GM21786 (cell line): ENCODE results near the gene SLC13A4.
"Not testable (repeated sequence)": the region's sequence is repeated elsewhere in the genome, so short reads cannot be mapped to it uniquely, and the experiment has no call there.

Source experiments
- ATAC-seq: cut with Tn5 transposase; IDR thresholded peaks from one replicate; pipeline ENCODE4 v1.9.1; 2021; ENCODE audit not compliant: unreplicated experiment

Gene SLC13A4

DNA sequence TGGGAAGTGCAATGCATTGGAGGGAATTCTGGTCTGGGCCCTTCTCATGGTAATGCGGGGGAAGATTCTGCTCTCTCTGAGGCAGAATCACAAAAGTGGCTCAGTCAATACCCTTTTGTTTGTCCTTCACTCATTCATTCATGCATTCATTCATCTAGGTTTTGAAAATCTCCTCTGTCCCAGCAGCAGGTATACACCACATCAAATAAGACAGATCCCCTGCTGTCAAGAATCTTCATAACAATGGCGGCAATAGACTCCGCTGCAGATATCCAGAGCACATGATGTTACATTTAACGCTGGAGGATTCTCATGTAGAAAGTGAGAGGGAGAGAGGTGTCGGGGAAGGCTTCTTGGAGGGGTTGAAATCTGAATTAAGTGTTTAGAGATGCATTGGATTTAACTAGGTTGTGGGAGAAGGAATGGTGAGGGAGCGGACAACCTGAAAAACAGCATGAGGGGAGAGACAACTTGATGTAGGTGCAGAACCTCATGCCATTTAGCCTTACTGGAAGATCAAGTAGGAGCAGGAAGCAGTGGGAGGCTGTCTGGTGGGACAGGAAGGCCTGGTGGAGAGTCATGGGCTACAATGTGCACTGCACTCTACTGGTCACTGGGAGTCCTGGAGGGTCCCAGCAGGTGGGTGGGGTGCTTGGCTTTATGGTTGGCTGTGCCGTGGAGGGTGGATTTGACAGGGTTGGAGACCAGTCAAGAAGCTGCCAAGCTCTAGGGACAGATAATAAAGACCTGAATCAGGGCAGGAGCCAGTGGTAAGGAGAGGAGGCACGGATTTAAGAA is 25.8 kb upstream of the SLC13A4 start:
- no peak for ATAC-seq

GRCh38 chr7:135748770-135749169 is 20.8 kb upstream of the SLC13A4 start, which contains the start of gene FAM180A:
FAM180A (minus strand) TSS chr7:135748813; CDS start chr7:135748580, 233 bp downstream.
- no peak for ATAC-seq

- no peak for ATAC-seq
Observed at GRCh38 chr7:135747366-135747765, 19.4 kb upstream of the SLC13A4 start.

GRCh38 chr7:135745703-135746312 is 17.8 kb upstream of the SLC13A4 start:
- no peak for ATAC-seq

DNA sequence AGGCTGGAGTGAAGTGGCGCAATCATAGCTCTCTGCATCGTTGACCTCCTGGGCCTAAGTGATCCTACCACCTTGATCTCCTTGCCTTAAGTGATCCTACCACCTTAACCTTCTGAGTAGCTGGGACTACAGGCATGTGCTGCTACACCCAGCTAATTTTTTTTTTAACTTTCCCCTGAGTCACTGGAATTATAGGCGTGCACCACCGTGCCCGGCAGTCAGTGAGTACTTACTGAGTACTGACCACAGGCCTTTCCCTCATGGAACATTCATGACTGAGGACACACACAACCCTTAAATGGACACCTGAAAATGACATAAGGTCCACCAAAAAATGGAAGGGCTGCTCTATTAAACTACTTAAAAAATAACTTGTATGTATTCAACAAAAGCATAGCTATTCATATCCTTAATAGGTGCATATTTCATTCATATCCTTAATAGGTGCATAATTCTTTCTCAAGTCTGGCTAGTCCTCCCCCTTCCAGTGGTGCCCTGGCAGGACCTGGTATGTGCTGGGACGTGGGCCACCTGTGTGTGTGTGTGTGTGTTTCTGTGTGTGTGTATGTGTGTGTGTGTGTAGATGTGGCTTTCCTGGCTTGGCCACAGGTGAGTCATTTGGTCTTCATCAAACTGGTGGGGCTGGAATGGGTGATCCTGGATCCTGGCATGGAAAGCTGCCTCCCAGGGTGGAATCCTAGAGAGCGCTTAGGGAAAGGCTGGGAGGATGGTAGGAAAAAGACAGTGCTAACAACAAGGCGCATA is 17.1 kb upstream of the SLC13A4 start:
- ATAC-seq = no peak

GRCh38 chr7:135743907-135744731 is 16.1 kb upstream of the SLC13A4 start:
- ATAC-seq = no peak

DNA sequence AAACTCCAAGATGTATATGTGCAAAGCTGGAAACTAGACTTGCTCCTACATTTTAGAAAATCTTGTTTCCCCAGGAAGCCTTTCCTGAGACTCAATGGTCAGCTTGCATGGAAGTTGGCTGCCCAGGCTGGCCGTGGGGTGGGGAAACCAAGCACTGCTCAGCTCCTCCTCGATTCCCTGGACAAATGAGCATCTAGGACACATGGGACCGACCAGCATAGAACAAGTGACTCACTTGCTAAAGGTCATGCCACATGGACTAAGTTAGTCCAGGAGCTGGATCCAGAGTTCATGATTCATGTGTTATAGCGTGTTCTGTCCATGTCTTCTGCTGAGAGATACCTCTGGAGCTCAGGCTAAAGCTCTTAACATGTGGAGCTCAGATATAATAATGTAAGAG is 14.4 kb upstream of the SLC13A4 start:
- ATAC-seq = no peak

GRCh38 chr7:135741905-135742304 is 13.9 kb upstream of the SLC13A4 start:
- no peak for ATAC-seq

- ATAC-seq = no peak
Observed at GRCh38 chr7:135740889-135741288, 12.9 kb upstream of the SLC13A4 start.

- not testable (repeated sequence) for ATAC-seq
Observed at GRCh38 chr7:135737306-135737647, 9.3 kb upstream of the SLC13A4 start.

DNA sequence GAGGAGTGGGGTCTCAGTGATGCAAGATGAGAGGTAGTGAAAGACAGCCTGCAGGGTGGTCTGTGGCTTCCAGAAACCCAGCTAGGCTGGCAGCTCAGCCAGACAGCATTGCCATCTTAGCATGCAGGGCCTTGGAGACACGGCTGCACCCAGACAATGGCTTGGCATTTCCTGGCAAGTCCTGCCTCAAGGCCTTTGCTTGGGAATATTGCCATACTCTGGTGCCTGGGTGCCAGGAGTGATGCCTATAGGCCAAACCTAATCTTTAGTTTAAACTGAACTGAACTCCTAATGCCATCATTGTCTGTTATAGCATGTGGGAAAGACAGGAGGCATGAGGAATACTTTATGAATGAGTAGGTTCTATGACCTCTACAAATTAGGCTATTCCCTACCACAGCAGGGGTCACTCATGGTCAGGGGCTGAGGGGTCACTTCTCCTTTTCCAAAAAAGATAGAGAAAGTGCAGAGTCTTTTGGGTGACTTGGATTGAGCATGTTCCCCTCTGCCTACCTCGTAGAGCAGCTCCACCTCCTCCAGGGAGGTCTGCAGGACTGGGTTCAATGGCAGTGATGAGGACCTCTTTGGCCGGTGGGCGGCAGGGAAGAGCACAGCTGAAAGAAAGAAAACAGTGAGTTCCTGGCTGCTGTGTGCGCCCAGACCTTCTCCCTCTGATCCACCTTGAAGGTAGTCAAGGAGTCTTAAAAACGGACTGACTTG is 8.8 kb upstream of the SLC13A4 start:
- ATAC-seq = no peak

GRCh38 chr7:135734343-135734689 is 6.3 kb upstream of the SLC13A4 start:
- ATAC-seq = no peak

DNA sequence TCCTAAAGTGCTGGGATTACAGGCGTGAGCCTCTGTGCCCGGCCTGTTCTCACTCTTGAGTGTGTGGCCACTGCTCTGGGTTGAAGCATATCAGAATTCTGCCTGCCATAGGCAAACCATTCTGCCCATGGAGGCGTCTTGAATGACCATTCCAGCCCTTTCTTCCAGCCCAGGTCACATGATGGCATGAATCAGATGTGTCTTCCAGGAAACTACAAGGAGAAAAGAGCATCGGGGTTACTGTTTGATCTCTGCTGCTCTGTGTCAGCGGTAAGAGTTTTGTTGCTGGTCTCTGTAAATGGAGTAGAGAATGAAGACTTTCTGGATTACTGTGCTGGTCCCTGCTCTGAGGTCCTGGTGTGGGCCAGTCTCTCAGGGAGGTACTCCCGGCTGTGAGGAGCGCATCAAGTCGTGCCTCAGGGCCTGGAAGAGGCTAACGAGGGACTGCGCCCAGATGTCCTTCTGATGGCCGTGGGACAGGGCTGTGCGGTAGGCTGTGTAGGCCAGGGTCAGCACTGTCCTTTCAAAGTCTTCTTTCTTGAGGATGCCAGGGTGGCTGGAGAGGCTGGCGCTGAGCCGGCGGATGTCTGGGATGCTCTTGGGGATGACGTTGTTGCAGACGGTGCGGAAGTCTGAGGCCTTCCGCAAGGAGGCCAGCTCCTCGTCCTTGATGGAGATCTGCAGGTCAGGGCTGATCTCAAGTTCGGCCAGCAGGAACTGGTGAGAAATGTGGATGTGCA is 5.8 kb upstream of the SLC13A4 start:
- ATAC-seq = no peak

- ATAC-seq = no peak
Observed at GRCh38 chr7:135731131-135731530, 3.1 kb upstream of the SLC13A4 start.

- ATAC-seq = no peak
Observed at GRCh38 chr7:135729230-135729629, 1.2 kb upstream of the SLC13A4 start.

DNA sequence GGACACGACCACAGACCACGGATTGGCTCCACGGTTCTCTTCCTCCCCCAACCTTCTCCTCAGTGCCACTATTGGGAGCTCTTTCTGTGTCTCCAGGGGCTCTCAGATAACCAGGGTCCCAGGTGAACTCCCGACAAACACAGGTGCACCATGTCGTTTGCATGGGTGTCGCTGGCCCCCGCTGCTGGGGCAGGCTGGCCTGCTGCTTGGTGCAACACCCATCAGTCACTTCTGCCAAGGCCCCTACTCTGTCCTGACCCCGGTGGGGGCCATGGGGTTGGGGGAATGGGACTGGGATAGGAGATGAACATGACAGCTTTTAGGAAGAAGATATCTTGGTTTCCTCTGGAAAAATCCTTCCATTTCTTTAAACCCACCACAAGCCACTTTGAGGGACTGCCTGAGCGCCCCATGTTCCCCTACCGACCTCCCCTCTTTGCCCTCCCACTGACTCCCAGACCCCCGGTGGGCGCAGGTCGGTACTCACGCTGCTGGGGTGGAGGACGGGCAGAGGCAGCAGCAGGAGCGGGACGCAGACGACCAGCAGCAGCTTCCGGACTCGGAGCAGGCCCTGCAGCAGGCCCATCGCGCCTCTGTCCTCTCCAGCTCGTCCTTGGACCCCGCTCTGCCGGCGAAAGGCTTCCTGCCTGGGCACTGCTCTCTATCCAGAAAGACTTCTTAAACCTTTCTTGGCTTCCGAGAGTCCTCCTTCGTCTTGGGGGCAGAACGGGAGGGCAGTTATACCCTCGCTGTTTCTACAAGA is 894 bp downstream of the SLC13A4 start:
- ATAC-seq = no peak

DNA sequence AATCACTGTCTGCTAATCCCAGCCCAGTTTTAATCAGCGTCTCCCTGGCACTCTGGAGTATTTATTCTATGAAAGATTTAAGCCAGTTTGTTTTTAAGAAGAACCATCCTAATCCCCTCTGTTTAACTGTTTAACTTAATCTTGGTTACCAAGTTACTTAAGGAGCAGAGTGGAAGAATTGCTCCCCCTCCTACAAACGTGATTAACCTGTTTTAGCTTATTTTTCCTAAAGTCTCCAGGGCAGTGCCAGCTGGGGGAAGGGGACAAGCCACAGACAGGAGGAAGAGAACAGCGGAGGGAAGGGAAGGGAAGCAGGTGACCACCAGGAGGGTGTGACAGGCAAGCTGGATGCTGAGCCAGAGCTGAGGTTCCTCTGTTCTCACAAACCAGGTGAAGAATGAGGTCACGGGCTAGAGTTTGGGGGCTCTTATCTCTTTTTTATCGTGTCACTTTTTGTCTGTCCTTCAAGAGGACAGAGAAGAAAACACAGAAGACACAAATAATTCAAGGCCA is 1.7 kb downstream of the SLC13A4 start:
- ATAC-seq = no peak

DNA sequence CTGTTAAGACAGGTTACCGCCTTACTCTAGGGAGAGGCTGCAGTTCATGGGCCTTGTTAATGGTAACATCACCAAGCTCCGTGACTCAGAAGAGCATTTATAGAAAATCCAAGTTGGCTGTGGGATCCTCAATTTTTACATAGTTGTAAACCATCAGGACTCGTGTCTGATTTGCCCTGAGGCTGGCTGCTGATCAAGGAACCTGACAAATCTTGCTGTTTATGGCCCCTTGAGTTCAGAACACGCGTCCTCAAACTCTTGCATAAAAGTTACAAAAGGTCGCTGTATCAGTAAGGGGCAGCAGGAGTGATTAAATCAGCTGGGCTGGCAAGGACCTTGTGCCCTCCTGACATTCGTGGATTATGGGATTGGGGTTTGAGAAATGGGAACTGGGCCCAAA is 4.6 kb downstream of the SLC13A4 start:
- no peak for ATAC-seq
